ENCODE data around the gene C1orf21.

Gene C1orf21

GRCh38 chr1:184553845-184554244 lies 167.0 kb downstream of the C1orf21 start:
- no peak for DNase-seq (ENCODE audit: low spot score in 2 of 2)
- ATAC-seq (replicated peaks; ENCODE audit: extremely low read depth, poor library complexity, severe bottlenecking) = no peak
- H3K4me3 Mint-ChIP-seq = no peak overlapping the region
- no peaks in the 10 kb centered on the region for H3K36me3 Mint-ChIP-seq (ENCODE audit: insufficient read depth)
- no peak overlapping the region for H3K27ac Mint-ChIP-seq (ENCODE audit: low read depth)
- peaks cover 31% of the 10 kb centered on the region for H3K4me1 Mint-ChIP-seq
- H3K27me3 Mint-ChIP-seq = no peaks in the 10 kb centered on the region
- no peaks in the 10 kb centered on the region for H3K9me3 Mint-ChIP-seq

GRCh38 chr1:184555665-184556641 lies 169.1 kb downstream of the C1orf21 start:
- DNase-seq (ENCODE audit: low spot score in 2 of 2) = no peak
- no peak for ATAC-seq (replicated peaks; ENCODE audit: extremely low read depth, poor library complexity, severe bottlenecking)
- no peaks in the 10 kb centered on the region for H3K36me3 Mint-ChIP-seq (ENCODE audit: insufficient read depth)
- no peak overlapping the region for H3K27ac Mint-ChIP-seq (ENCODE audit: low read depth)
- no peak overlapping the region for H3K4me3 Mint-ChIP-seq
- peaks cover 42% of the 10 kb centered on the region for H3K4me1 Mint-ChIP-seq
- H3K9me3 Mint-ChIP-seq = peaks cover 5% of the 10 kb centered on the region
- H3K27me3 Mint-ChIP-seq = no peaks in the 10 kb centered on the region

DNA sequence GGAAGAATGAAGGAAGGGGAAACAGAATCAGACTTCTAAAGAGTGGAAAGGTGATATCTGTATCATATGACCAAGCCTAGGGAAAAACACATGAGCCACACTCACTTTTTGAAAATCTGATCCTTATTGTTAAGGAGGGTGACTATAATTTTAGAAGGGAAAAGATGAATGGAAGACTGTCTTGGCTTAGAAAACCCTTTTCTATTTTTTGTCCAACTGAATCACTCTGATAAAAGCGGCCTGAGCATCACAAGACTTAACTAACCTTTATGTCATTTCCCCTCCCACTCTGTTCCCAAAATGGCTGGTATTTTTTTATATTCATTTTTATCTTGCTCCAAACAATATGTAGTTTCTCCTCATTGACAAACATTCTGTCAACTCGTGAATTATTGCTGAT lies 169.8 kb downstream of the C1orf21 start:
- H3K4me1 Mint-ChIP-seq = peaks cover 42% of the 10 kb centered on the region
- peaks cover 5% of the 10 kb centered on the region for H3K9me3 Mint-ChIP-seq
- H3K27ac Mint-ChIP-seq (ENCODE audit: low read depth) = no peak overlapping the region
- DNase-seq (ENCODE audit: low spot score in 2 of 2) (no peak), ATAC-seq (replicated peaks; ENCODE audit: extremely low read depth, poor library complexity, severe bottlenecking) (no peak)
- H3K4me3 Mint-ChIP-seq = no peak overlapping the region
- H3K27me3 Mint-ChIP-seq = no peaks in the 10 kb centered on the region
- peaks cover 2% of the 10 kb centered on the region for H3K36me3 Mint-ChIP-seq (ENCODE audit: insufficient read depth)

- ATAC-seq (replicated peaks; ENCODE audit: extremely low read depth, poor library complexity, severe bottlenecking) = no peak
- H3K36me3 Mint-ChIP-seq (ENCODE audit: insufficient read depth) = peaks cover 2% of the 10 kb centered on the region
- H3K4me3 Mint-ChIP-seq = no peak overlapping the region
- DNase-seq (ENCODE audit: low spot score in 2 of 2) = no peak
- no peaks in the 10 kb centered on the region for H3K27me3 Mint-ChIP-seq
- H3K9me3 Mint-ChIP-seq = peaks cover 5% of the 10 kb centered on the region
- H3K4me1 Mint-ChIP-seq = peaks cover 52% of the 10 kb centered on the region
- no peak overlapping the region for H3K27ac Mint-ChIP-seq (ENCODE audit: low read depth)
These were observed 170.9 kb downstream of the C1orf21 start for GRCh38 chr1:184557423-184558347.

DNA sequence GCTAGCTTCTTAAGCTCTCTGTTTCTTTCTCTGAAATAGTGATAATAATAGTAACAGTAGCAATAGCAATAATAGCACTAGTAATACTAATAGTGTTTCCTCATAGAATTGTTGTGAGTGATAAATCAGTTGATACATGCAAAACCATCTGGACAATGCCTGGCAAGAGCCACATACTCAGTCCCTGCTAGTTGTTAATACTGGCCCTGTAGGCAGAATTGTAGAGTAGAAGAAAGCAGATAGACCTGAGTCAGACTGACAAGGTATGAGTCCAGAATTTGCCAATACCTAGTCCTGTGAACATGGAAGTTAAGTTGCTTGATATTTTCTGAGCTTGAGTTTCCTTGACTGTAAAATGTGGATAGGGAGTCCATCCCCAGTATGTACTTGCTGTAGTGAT lies 171.9 kb downstream of the C1orf21 start:
- H3K36me3 Mint-ChIP-seq (ENCODE audit: insufficient read depth) = peaks cover 2% of the 10 kb centered on the region
- no peaks in the 10 kb centered on the region for H3K27me3 Mint-ChIP-seq
- peaks cover 5% of the 10 kb centered on the region for H3K9me3 Mint-ChIP-seq
- peaks cover 58% of the 10 kb centered on the region for H3K4me1 Mint-ChIP-seq
- no peak for ATAC-seq (replicated peaks; ENCODE audit: extremely low read depth, poor library complexity, severe bottlenecking)
- no peak overlapping the region for H3K27ac Mint-ChIP-seq (ENCODE audit: low read depth)
- no peak overlapping the region for H3K4me3 Mint-ChIP-seq
- no peak for DNase-seq (ENCODE audit: low spot score in 2 of 2)

GRCh38 chr1:184559117-184559713 lies 172.4 kb downstream of the C1orf21 start:
- H3K9me3 Mint-ChIP-seq = peaks cover 5% of the 10 kb centered on the region
- DNase-seq (ENCODE audit: low spot score in 2 of 2) = no peak
- no peak overlapping the region for H3K27ac Mint-ChIP-seq (ENCODE audit: low read depth)
- H3K36me3 Mint-ChIP-seq (ENCODE audit: insufficient read depth) = peaks cover 2% of the 10 kb centered on the region
- no peak overlapping the region for H3K4me3 Mint-ChIP-seq
- no peaks in the 10 kb centered on the region for H3K27me3 Mint-ChIP-seq
- ATAC-seq (replicated peaks; ENCODE audit: extremely low read depth, poor library complexity, severe bottlenecking) = no peak
- H3K4me1 Mint-ChIP-seq = peaks cover 54% of the 10 kb centered on the region

DNA sequence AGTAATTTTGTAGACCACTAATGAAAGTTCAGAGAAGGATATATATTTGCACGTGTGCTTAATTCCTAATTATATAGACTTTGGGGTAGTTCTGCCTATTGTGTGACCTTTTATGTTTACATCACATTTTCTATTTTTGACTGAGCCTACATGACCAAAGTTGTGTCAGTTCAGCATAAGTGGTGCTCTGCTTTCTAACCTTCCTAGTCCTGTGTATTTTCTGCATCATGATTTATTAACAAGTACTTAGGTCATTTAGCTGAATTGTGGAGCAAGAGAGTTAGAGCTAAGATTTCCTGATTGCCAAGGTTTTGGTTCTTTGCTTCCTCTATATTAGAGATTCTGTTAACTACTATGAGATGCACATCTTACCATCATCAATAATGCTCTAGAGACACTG lies 176.0 kb downstream of the C1orf21 start:
- Mint-ChIP-seq H3K4me3 (no peak overlapping the region), H3K27ac (ENCODE audit: low read depth) (no peak overlapping the region), H3K27me3 (no peaks in the 10 kb centered on the region), H3K36me3 (ENCODE audit: insufficient read depth) (peaks cover 2% of the 10 kb centered on the region), H3K9me3 (peaks cover 5% of the 10 kb centered on the region), H3K4me1 (peaks cover 58% of the 10 kb centered on the region)
- no peak for ATAC-seq (replicated peaks; ENCODE audit: extremely low read depth, poor library complexity, severe bottlenecking)
- DNase-seq (ENCODE audit: low spot score in 2 of 2) = no peak

GRCh38 chr1:184563308-184563707 lies 176.5 kb downstream of the C1orf21 start:
- H3K9me3 Mint-ChIP-seq = peaks cover 5% of the 10 kb centered on the region
- H3K36me3 Mint-ChIP-seq (ENCODE audit: insufficient read depth) = peaks cover 2% of the 10 kb centered on the region
- peaks cover 58% of the 10 kb centered on the region for H3K4me1 Mint-ChIP-seq
- H3K4me3 Mint-ChIP-seq = no peak overlapping the region
- no peaks in the 10 kb centered on the region for H3K27me3 Mint-ChIP-seq
- no peak overlapping the region for H3K27ac Mint-ChIP-seq (ENCODE audit: low read depth)
- DNase-seq (ENCODE audit: low spot score in 2 of 2) (no peak), ATAC-seq (replicated peaks; ENCODE audit: extremely low read depth, poor library complexity, severe bottlenecking) (no peak)

DNA sequence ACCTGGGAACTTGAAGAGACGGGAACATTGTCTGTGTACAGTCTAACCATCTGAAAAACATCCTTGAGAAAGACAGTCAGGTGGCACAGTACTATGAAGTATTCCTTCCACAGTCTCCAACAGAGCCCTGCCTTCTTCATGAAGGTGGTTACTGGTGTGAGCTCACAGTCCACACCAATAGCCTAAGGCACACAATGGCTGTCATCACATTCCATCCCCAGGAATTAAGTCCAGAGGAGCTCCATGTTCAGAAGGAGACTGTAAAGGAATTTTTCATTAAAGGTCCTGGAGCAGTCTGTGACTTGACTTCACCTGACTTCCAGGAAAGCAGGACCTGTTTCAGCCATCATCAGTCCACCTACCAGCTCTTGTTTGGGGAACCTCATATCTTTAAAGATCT lies 180.2 kb downstream of the C1orf21 start:
- no peak for ATAC-seq (replicated peaks; ENCODE audit: extremely low read depth, poor library complexity, severe bottlenecking)
- DNase-seq (ENCODE audit: low spot score in 2 of 2) = no peak
- H3K9me3 Mint-ChIP-seq = no peaks in the 10 kb centered on the region
- no peak overlapping the region for H3K4me3 Mint-ChIP-seq
- peaks cover 47% of the 10 kb centered on the region for H3K4me1 Mint-ChIP-seq
- H3K27ac Mint-ChIP-seq (ENCODE audit: low read depth) = no peak overlapping the region
- H3K27me3 Mint-ChIP-seq = no peaks in the 10 kb centered on the region
- H3K36me3 Mint-ChIP-seq (ENCODE audit: insufficient read depth) = peaks cover 3% of the 10 kb centered on the region

GRCh38 chr1:184567637-184568036 lies 180.8 kb downstream of the C1orf21 start:
- peaks cover 41% of the 10 kb centered on the region for H3K4me1 Mint-ChIP-seq
- ATAC-seq (replicated peaks; ENCODE audit: extremely low read depth, poor library complexity, severe bottlenecking) (no peak), DNase-seq (ENCODE audit: low spot score in 2 of 2) (no peak)
- H3K27me3 Mint-ChIP-seq = no peaks in the 10 kb centered on the region
- H3K27ac Mint-ChIP-seq (ENCODE audit: low read depth) = peak overlapping the region; percentile 19
- no peak overlapping the region for H3K4me3 Mint-ChIP-seq
- H3K36me3 Mint-ChIP-seq (ENCODE audit: insufficient read depth) = peaks cover 3% of the 10 kb centered on the region
- H3K9me3 Mint-ChIP-seq = no peaks in the 10 kb centered on the region

- H3K9me3 Mint-ChIP-seq = no peaks in the 10 kb centered on the region
- peaks cover 3% of the 10 kb centered on the region for H3K36me3 Mint-ChIP-seq (ENCODE audit: insufficient read depth)
- H3K4me3 Mint-ChIP-seq = no peak overlapping the region
- ATAC-seq (replicated peaks; ENCODE audit: extremely low read depth, poor library complexity, severe bottlenecking) = no peak
- no peaks in the 10 kb centered on the region for H3K27me3 Mint-ChIP-seq
- H3K27ac Mint-ChIP-seq (ENCODE audit: low read depth) = peak overlapping the region; percentile 19
- no peak for DNase-seq (ENCODE audit: low spot score in 2 of 2)
- peaks cover 36% of the 10 kb centered on the region for H3K4me1 Mint-ChIP-seq
These were observed 181.3 kb downstream of the C1orf21 start for GRCh38 chr1:184568148-184568547.

DNA sequence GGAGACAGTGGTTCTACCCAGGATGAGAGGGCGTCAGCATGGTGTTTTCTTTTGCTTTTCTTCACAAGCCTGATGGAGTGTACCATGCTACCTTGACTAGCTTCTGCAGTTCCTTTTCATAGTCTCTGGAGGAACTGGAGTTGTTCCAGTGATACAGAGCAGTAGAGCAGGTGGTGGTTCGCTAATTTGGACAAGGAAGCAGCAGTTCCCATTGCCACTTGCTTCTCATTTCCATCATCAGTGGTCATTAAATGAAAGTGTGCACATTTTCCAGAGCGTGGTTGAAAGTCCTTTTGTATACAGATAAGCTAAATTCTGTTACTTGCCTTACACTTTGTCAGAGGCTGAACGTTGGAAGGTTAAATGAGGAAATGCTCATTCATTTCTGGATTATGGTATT lies 182.3 kb downstream of the C1orf21 start:
- Mint-ChIP-seq H3K36me3 (ENCODE audit: insufficient read depth) (peaks cover 3% of the 10 kb centered on the region), H3K4me1 (peaks cover 33% of the 10 kb centered on the region), H3K27ac (ENCODE audit: low read depth) (no peak overlapping the region), H3K4me3 (no peak overlapping the region), H3K27me3 (no peaks in the 10 kb centered on the region), H3K9me3 (no peaks in the 10 kb centered on the region)
- ATAC-seq (replicated peaks; ENCODE audit: extremely low read depth, poor library complexity, severe bottlenecking) = no peak
- no peak for DNase-seq (ENCODE audit: low spot score in 2 of 2)

Data from central memory CD8-positive, alpha-beta T cell (primary cell).